ENCODE results near the gene ZNF747.

Gene ZNF747

DNA sequence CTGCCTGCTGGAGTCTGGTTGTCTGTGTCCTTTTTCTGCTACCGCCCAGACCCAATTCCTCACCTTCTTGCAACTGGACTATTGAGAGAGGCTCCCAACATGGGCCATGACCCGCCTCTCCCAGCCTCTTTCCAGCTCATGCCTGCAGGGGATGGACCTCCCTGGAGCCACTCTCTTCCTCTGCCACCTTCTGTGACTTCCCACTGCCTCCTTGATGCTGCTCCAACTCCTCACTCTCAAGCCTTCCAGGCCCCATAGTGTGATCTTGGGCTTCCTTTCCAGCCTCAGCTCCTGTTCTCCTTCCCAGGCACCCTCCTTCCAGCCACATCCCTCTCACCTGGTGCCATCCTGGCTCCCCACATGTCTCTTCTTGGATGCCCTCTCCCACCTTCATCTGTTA, 19.4 kb downstream of the ZNF747 start:
- DNase-seq, result no peak

DNA sequence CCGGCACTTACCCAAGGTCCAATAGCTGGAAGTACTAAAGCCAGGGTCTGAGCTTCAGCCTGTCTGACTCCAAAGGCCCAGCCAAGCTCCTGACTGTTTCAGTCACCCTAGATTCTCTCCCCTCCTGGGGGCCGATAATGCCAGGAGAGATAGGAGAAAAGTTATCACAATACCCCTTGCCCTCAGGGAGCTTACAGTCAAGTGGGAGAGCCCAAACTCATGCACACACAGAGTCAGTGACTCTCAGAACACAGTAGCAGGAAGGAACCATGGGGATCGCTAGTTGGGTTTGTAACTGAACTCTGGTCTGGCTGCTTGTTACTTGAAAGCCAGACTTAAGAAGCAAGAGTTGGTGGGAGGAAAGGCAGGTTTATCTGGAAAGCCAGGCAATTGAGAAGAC, 23.1 kb downstream of the ZNF747 start:
- DNase-seq, result no peak

DNA sequence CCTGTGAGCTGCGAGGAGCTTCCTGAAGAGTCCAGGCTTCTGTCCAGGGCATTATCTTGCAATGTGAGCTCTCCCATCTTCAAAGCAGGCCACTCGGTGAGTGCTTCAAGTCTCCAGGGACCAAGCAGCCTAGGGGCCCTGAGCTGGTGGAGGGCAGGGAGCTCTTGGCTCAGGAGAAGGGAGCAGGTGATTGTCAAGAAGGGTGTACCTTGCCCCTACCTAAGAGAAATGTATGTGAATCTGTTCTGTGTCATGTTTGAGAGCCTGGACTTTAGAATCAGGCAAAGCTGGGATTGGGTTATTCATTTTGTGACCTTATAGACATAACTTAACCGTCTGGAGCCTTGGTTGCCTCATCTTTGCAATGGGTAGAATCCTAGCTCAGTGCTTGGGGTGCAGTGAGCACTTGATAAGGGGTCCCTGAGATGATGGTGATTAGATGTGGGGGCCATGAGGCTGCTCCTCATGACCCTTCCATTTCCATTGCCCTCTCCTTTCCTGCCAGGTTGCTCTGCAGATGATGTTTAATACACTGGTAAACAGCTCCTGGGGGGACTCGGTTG, 24.2 kb downstream of the ZNF747 start:
- no peak for DNase-seq

DNA sequence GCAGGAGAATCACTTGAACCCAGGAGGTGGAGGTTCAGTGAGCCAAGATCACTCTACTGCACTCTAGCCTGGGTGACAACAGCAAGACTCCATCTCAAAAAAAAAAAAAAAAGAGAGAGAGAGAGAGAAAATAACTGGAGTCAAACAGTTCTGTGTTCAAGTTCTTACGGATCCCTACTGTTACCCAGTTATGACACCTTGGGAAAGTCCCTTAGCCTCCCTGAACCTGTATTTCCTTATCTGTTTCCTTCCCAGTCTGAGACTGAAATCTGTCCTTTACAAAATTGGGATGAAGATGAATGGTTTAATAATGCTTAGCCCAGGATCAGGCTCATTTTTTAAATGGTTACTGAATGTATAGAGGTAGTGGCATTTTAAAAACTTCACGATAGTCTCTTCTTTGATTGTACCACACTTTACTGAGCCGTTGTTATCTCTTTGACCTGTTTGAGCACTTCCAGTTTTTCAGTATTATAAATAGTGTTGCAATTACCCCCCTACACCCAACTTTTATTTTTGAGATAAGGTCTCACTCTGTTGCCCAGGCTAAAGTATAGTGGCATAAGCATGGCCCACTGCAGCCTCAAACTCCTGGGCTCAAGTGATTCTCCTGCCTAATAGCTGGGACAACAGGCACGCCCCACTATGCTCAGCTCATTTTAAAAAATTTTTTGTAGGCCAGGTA, 25.4 kb downstream of the ZNF747 start:
- DNase-seq, result no peak

DNA sequence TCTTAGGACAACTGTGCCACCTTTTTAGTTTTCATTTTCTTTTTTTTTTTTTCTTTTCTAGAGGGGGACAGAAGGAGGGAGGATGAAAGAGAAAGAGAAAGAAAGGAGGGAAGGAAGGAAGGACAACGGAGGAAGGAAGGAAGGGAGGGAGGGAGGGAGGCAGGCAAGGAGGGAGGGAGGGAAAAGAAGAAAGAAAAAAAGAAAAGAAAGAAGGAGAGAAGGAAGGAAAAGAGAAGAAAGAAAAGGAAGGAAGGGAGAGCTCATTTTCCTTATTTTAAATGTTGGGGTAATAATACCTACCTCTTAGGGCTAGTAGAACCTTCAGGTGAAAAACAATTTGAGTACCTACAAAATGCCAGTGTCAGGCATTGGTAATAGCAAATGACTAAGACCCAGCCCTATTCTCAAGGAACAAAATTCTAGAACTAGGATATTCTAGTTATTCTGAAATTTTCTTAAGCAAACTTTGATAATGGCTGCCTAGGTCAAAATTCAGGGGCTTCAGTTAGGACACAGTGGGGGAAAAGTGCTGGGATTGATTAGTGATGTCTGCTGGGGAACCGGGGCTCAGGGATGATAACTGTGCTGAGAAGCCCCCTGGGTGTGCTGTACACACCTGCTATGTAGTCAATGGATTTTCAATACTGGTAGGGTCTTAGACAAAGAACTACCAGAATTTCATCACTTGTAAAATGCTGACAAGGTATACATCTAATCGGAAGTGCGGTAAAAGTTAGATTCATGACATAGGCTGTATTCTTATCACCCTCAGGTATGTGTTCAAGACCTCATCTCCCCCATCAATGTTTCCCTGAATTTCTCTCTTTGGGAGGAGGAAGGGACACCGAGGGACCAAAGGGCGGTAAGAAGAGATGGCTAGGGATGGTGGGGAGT, 31.0 kb downstream of the ZNF747 start:
- no peak for DNase-seq

DNA sequence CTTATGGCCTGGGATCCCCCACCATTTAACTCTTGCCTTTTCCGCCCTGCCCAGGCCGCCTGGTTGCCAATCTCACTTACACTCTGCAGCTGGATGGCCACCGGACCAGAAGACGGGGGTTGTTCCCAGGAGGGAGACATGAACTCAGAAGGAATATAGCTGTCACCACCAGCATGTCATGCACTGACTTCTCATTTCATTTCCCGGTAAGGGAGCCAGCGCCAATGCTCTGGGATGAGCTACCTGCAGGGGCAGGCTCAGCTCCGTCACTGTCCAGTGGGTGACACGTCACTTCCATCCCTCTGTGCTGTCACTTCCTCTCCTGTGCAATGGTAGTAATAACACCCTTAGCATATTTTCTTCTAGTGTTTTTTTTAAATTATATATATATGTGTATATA, 35.4 kb downstream of the ZNF747 start:
- no peak for DNase-seq

DNA sequence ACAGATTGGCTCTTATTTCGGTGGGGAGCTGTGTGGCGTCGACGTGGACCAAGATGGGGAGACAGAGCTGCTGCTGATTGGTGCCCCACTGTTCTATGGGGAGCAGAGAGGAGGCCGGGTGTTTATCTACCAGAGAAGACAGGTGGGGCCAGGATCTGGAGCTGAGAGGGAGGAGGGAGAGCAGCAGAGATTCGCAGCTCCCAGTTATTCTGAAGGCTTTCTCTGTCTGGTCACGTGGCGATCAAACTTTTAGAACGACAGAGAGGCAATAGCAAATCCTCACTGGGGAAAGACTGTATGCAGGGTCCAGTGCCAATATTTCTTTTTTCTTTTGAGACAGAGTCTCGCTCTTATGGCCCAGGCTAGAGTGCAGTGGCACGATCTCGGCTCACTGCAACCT, 39.9 kb downstream of the ZNF747 start:
- no peak for DNase-seq

DNA sequence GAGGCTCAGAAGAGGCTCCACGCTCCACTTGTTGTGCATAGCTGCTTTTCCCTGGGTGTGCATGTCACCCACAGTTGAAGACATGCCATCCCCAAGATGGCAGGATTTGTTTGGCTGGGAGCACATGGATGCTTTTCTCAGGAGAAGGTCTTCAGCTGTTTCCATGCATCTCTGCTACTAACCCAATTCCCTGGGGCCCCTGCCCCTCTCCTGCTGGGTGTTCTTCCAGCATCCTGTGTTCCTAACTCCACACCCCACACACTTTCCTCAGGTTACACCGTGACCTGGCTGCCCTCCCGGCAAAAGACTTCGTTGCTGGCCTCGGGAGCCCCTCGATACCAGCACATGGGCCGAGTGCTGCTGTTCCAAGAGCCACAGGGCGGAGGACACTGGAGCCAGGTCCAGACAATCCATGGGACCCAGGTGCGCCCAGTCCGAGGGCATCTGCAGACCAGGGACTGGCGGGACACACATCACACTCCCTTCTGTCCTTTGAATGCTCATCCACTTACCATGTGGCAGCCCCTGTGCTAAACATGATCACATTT, 40.6 kb downstream of the ZNF747 start:
- DNase-seq, result no peak

DNA sequence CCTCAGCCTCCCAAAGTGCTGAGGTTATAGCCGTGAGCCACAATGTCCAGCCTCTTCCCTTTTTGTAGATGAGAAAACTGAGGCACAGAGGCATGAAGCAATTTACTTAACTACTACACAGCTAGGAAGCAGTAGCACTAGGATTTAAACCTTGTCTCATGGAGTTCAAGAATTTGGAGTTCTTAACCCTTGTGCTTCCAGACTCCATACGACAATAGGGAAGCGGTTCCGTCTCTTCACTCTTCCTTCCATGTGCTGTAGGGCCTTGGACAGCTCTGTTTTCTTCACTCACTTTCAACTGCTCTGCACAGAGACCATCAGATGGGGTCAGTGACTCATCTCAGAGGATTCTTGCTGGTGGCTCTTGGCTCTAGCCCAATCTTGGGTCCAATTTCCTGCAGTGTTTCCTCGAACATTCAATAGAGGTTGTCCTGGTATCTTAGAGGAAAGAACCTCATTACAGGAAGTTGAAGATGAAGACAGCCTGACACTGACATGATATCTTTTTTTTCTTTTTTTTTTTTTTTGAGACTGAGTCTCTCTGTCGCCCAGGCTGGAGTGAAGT, 42.8 kb downstream of the ZNF747 start:
- DNase-seq, result no peak

DNA sequence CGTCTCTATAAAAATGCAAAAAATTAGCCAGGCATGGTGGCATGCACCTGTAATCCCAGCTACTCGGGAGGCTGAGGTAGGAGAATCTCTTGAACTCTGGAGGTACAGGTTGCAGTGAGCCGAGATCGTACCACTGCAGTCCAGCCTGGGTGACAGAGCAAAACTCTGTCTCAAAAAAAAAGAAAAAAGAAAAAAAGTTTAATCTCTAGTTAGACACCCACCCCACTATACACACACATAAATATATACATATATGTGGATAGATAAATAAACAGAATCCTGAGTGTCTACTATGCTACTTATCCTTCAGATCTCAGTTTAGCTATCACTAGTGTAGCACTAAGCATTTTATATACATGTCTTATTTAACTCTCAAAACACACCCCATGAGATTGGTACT, 43.4 kb downstream of the ZNF747 start:
- DNase-seq, result no peak

DNA sequence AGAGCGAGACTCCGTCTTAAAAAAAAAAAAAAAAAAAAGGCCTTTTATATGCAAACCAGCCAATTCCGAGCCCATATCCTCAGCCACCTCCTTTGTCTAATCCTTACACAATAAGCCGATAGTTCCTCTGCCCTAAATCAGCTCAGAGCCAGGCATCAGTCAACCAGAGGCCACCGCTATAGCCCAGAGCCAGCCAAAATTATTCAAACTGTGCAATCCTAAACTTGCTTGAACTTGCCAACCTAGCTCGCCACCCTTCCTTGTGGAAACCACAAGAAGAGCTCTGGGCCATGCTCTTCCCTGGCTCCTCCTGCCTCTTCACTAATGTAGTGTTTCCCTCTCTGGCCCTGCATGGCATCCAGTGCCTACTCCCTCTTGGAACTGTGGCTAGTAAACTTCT, 44.4 kb downstream of the ZNF747 start:
- DNase-seq, result no peak

DNA sequence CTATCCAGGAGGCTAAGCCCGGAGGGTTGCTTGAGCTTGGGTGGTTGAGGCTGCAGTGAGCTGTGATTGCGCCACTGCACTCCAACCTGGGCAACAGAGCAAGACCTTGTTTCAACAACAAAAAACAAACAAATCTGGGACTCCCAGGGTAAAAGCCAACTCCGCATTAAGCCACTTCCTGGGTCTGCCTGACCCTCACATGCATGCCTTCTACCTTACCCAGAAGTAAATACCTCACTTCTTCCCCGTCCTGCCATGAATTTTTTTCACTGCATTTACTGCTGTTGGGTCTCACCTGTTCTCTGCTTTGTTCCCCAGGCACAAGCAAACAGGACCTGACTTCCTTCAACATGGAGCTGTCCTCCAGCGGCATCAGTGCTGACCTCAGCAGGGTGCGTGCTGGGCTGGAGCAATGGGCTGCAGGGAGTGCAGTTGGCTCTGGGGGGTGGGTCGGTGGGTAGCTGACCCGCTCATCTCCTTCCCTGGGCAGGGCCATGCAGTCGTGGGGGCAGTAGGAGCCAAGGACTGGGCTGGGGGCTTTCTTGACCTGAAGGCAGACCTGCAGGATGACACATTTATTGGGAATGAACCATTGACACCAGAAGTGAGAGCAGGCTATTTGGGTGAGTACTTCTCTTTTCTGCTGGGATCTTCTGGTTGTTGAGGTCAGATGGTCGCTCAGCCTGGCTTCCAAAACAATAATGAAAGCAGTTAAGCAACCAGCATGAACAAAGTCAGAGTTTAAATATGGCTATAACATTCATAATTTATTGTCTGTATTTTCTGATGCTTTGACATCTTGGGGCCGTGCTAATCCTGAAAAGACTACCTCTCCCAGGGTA, 45.7 kb downstream of the ZNF747 start:
- DNase-seq, result no peak

DNA sequence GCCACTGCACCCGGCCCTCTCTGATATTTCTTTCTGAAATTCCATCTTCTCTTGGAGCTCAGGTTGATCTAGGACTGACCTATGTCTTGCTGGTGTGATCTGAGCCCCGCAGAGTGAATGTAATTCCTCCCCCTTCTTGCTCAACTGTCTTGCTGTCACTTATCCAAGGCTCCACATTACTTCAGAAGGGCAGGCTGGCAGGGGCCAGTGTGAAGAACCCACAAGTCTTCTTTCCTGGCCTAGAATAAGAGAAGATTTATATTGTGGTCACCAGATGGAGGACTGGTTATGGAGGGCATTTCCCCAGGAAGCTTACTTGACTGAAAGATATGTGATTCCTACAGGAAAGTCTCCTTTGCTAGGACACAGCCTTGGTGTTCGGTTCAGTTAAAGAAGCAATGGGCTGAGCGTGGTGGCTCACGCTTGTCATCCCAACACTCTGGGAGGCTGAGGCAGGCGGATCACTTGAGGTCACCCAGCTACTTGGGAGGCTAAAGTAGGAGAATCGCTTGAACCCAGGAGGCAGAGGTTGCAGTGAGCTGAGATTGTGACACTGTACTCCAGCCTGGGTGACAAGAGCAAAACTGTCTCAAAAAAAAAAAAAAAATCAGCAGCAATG, 48.7 kb downstream of the ZNF747 start:
- no peak for DNase-seq

DNA sequence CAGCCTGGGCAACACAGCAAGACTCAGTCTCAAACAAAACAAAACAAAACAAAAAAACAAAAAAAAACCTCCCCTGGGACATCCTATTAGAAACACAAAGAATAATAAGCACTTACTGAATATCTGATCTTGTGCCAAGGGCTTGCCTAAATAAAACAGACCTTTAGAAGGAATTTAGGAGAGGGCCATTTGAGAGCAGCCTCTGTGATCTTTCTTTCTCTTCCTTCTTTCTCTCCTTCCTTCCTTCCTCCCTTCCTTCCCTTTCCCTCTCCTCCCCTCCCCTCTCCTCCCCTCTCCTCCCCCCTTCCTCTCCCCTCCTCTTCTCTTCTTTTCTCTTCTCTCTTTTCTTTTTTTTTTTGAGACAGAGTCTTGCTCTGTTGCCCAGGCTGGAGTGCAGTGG, 49.8 kb downstream of the ZNF747 start:
- no peak for DNase-seq

DNA sequence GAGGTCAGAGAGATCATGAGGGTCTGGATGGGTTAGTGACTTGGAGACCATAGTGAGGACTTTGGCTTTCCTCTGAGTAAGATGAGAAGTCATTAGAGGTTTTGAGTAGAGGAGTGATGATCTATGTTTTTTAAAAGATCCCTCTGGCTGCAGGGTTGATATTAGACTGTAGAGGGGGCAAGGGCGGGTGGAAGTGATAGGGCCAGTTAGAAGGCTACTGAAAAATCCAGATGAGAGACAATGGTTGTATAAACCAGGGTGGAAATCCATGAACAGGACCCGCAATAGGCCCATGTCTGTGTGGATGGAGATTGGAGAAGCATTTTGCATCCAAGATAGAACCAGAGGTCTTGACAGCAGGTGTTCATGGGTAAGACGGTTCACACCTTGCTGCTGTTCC, 52.3 kb downstream of the ZNF747 start:
- DNase-seq, result no peak

DNA sequence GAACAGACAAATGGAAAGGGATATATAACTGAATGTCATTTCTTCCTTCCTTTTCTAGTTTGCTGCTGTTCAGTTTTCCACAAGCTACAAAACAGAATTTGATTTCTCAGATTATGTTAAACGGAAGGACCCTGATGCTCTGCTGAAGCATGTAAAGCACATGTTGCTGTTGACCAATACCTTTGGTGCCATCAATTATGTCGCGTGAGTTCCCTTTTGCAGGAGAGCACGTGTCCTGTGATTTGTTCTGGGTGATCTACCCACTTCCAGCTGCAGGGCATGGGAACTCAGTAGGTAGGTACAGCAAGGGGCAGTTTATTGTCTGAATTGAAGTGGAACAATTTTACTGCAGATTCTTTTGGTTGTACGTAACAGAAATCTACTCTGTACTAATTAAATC, 53.3 kb downstream of the ZNF747 start:
- DNase-seq, result no peak
